GM19463 (cell line): Measurements from ENCODE around the gene PTPRH.

Experiments used
- ATAC-seq: cut with Tn5 transposase; IDR thresholded peaks from one replicate; pipeline ENCODE4 v1.9.1; 2021; ENCODE audit warnings: mild to moderate bottlenecking, moderate library complexity; ENCODE audit not compliant: unreplicated experiment

The PTPRH gene

GRCh38 chr19:55246462-55247451 is 37.5 kb upstream of the PTPRH start:
- no peak for ATAC-seq

GRCh38 chr19:55245236-55245904 is 36.1 kb upstream of the PTPRH start:
- no peak for ATAC-seq

- ATAC-seq, result no peak
Observed at GRCh38 chr19:55244004-55244680, 34.8 kb upstream of the PTPRH start.

GRCh38 chr19:55242517-55242916 is 33.2 kb upstream of the PTPRH start:
- no peak for ATAC-seq

DNA sequence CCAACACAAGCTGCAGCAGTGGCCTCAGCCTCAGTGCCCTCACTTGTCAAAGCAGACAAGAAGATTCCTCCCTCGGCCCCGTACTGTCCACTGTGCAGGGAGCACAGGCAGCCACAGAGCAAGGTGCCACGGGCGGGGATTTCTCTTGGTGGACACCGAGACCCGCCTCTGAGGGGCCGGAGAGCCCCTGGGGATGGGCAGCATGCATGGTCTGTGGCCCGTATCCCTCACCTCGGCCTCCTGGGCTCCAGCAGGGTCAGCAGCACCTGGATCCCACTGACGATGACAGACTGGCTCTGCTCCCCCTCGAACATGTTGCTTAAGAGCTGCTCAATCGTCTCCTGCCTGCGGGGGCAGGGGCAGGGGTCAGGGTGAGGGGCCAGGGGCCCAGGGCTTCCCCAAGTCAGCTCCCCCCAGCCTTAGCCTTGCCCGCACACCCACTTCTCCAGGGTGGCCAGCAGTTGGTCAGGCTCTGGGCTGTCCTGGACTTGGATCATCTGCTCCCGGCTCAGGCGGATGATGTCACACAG is 32.7 kb upstream of the PTPRH start:
- ATAC-seq, result no peak

DNA sequence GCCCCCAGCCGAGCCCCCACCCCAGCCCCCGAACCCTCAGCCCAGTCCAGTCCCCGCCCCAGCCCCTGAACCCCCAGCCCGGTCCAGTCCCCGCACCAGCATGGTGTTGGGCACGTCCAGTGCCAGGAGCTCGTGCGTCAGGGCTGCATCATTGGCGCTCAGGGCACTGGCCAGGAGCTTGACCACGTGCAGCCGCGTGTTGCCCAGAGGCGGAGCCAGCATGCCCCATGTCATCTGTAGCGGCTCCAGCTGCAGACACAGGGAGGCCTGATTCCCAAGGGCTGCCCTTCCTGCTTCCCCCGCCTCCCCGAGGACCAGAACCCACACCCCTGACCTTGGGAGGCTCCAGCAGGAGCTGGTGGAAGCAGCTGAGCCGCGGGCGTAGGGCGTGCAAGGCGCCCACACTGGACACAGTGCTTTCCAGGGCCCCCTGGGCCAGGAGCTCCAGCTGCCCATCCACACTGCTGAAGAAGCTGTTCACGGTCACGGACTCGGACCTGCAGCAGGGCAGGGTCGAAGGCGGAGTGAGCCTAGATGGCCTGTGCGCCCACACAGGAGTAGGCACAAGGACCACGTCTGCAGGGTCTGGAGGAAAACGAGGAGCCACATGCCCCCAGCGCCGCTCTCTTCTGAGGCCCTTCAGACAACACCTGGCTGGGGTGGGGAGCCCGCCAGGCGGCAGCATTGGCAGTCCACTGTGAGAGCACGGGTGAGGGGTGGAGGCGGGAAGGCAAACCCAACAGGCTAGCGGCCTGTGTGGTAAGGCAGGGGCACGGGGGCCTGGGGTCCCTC is 32.0 kb upstream of the PTPRH start:
- ATAC-seq, result no peak

- ATAC-seq, result no peak
Observed at GRCh38 chr19:55240713-55241020, 31.4 kb upstream of the PTPRH start.

- no peak for ATAC-seq
Observed at GRCh38 chr19:55239004-55239403, 29.7 kb upstream of the PTPRH start.

- no peak for ATAC-seq
Observed at GRCh38 chr19:55238030-55238429, 28.7 kb upstream of the PTPRH start.

DNA sequence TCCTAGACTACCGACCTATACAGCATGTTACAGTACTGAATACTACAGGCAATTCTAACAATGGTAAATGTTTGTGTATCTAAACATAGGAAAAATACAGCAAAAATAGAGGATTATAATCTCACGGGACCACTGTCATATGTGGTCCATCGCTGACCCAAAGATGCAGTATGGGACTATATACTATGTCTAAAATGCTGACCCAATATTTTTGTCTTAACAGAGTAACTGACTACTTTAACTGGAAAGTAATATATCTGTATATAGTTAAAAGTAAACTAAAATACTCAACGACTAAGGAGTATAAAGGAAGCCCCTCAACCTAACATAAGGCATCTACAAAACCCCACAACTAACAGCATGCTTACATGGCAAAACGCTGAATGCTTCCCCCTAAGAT is 23.7 kb upstream of the PTPRH start:
- ATAC-seq, result no peak

DNA sequence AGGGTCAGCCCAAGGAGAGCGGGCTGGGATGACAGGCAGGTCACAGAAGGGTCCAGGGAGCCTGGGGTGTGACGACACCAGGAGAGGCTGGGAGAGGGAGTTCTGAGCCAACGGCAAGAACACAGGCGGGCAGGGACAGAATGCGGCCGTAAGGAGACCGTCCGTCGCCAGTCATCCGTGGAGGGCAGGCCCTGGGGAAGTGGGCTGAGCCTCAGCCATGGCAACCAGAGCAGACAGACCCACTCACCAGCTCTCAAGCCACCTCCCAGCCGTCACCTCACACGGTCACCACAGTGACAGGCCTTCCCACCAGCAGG is 22.9 kb upstream of the PTPRH start:
- ATAC-seq, result no peak

DNA sequence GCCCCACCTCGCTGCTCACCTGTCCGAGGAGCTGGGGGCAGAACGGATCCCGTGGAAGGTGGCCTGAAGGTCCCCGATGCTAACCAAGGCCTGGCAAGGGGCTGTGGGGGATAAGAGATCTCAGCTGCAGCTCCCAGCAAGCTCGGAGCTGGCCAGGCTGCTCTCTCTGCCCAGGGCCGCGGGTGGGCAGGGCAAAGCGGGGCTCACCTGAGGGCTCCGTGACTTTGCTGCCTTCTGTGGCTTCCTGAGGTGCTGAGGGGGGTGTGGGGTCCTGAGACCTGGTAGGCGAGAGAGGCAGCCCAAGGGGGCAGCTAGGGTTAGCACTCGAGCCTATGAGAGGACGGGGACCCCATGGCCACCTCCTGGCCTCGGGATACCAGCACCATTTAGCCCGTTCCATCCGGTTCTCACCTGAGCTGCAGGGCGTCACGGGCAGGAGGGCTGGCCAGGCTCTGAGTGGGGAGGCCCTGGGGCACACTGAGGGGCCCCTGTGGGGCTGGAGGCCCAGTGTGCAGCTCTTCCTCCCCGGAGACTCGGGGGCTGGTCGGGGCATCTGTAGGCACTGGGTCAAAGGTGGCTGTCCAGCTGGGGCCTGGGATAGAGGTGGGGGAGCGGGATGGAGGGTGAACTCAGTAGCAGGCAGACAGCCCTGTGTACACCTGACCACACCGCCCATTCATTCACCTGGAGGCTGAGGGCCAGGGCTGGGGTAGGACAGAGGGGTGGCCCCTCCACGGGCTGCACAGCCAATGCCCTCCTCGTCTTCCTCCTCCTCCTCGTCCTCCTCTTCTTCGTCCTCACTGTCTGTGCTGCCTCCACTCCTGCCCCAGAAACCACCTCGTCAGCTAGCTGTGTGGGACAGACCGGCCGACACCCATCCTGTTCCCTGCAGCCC is 22.3 kb upstream of the PTPRH start:
- ATAC-seq, result no peak

DNA sequence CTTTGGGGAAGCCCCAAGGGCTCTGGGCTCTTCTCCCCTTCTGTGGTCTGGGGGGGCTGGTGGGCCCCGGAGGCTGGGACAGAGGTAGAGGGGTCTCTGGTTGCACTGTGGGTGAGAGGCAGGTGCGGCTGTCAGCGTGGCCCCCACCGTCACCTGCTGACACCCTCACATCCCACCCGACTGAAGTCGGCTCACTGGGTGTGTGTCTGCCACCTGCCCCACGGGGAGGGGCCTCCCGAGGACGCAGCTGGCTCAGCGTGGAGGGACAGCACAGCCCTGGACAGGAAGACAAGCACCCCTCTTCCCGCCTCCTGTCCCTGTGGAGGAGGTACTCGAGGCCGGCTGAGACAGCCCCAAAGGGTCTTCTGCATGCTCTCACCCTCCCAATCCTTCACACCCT is 21.5 kb upstream of the PTPRH start:
- no peak for ATAC-seq

GRCh38 chr19:55230329-55230728 is 21.0 kb upstream of the PTPRH start:
- ATAC-seq, result no peak

DNA sequence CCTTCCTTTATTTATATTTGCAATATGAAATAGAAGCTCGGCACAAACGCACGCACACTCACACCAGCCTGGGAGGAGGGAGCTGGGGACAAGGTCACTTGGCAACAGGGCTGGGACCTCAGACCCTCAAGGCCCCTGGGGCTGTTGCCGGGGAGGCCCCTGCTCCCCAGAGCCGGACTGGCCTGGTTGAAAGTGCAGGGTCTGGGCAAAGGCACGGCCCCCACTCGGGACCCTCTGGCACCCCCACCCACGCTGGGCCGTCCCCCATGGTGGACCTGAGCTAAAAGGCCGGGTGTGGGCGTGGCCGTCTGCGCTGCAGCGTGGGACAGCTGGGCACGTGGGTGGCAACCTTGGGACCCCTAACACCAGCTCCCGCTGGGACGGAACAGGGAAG is 20.5 kb upstream of the PTPRH start:
- no peak for ATAC-seq

DNA sequence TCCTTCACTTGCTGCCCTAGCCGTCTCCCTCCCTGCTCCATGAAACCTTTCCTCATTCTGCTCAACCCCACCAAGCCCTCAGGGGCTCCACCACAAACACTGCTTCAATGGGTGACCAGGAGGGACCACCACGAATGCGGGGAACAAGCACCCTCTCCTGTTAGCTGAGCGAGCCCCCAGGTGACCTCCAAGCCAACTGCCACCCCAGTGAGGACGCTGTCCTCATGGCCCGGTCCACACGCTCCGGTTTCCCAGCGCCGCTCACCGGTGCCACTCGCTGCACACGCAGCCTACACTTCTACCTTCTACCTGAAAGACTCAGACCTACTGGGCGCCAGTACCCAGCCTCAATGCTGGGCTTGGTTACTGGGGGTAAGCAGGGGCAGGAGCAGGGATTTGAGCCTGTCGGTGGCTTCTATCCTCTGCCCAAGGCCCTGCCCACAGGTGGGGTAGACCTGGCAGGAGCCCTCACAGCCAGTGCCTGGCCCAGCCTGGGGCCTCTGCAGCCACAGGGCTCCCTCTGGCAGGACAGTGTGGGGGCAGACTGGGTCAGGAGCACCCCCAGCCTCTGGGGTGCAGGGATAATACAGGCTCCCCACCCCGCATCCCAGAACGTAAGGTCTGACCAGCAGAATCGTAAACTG is 20.0 kb upstream of the PTPRH start:
- no peak for ATAC-seq

DNA sequence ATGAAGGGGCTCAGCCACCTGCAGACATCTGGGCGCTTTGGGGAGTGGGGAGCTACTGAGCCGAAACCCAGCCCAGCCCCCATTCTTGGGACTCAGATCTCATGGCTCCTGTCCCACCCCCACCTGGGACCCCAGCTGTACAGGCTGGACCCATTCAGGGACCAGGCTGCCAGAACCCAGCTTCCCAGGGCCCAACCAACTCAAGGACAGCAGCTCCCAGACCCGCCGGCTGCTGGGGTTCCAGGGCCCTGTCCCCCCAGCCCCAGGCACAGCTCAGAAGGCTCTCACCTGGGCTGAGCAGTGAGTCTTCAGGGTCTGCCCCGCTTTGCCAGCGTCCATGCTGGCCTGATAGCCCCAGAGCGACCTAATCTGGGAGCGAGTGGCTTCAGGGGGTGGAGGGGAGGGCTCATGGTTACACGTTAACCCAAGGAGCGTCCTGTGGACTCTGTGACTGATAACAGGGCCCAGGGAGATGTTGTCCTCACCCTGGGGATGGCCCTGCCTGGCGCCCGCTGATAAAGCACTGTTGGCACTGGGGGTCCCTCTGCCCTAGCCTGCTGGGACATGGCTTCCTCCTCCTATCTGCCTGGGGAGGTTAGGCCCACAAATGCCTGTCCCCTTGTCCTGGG is 19.2 kb upstream of the PTPRH start, which contains the start of gene TMEM86B:
Gene TMEM86B, minus strand, starts transcription at position 361 of the 629 bp plus-strand sequence. Its CDS starts 22 bp downstream, at position 339.
- no peak for ATAC-seq

- ATAC-seq, result no peak
Observed at GRCh38 chr19:55228015-55228391, 18.7 kb upstream of the PTPRH start.
